GM20000 (cell line): Measurements from ENCODE around the gene ITPRID2.

Experiments
- DNase-seq: peaks from one replicate; pipeline ENCODE4 v3.0.0; 2012; ENCODE audit warnings: low spot score
- CTCF ChIP-seq: IDR thresholded peaks from 2 replicates; pipeline ENCODE4 v1.5.1; 2012; ENCODE audit warnings: mild to moderate bottlenecking, control low read depth; ENCODE audit errors: extremely low read depth, missing control alignments

ITPRID2 gene

GRCh38 chr2:181859803-181860202 lies 31.7 kb upstream of the ITPRID2 start:
- TF ChIP-seq CTCF: no peak
- DNase-seq: no peak

- no peak for DNase-seq
Measured at GRCh38 chr2:181861379-181861778, 30.2 kb upstream of the ITPRID2 start.

GRCh38 chr2:181862583-181863281 lies 28.8 kb upstream of the ITPRID2 start:
- TF ChIP-seq CTCF: no peak
- DNase-seq: no peak

More at GRCh38 chr2:181861379-181861778, 30.2 kb upstream of the ITPRID2 start:
- no peak for TF ChIP-seq CTCF

GRCh38 chr2:181872178-181872577 lies 19.4 kb upstream of the ITPRID2 start:
- TF ChIP-seq CTCF: no peak
- DNase-seq: no peak

GRCh38 chr2:181876614-181877063 lies 14.9 kb upstream of the ITPRID2 start:
- DNase-seq: no peak
- TF ChIP-seq CTCF: no peak

- DNase-seq: no peak
- TF ChIP-seq CTCF: no peak
Measured at GRCh38 chr2:181877181-181877664, 14.3 kb upstream of the ITPRID2 start.

GRCh38 chr2:181878448-181878847 lies 13.1 kb upstream of the ITPRID2 start:
- DNase-seq: no peak

More at GRCh38 chr2:181878448-181878847, 13.1 kb upstream of the ITPRID2 start:
- TF ChIP-seq CTCF: no peak
